Measurements from ENCODE around the gene NUDT7. TPM values are rescaled to one million over a fixed set of nuclear protein-coding genes. Genes with fewer than 3 reads are reported as not detected.

Gene NUDT7
- polyA plus RNA-seq (ENCODE audit: insufficient read length in 4 of 4) = 10 to 100 TPM in 3 of 4 donors, 1 to 10 TPM in 1; 9.6 to 13.4 (median 11.4) TPM

DNA sequence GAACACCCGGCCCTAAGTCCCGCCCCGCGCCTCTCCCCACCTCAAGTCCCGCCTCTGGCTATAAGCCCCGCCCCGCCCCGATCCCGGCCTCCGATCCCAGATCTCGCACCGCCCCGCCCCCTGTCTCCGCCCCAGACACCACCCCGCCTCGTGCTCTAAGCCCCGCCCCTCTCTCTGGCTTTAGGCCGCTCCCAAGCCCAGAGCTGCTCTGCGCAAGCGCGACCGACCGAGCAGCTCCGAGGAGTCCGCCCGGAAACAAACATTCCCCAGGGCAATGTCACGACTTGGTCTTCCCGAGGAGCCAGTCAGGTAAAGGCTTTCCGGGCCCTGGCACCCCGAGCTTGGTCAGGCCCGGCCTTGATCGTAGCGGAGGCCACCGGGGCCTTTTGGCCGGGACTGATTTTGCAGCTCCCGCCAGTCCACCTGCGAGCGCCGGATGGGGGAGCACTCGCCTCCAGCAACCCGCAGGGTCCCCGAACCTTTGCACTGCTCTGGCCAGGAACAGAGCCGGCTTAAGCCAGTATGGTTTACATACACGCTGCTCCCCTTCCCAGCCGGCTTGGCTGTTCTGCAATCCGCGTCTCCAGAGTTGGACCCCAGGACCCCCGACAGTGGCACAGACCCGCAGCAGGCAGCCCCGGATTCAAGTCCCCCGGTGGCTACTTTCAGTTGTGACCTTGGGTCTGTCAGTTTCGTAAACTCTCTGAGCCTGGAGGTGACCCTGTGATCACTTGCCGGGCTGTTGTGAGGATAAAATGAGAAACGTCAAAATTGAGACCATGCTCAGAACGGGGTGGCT is at the start of gene NUDT7:
Gene NUDT7 (plus strand): TSS at position 206 of the 799 bp plus-strand sequence. CDS start 69 bp downstream, at position 275.
- DNase-seq (ENCODE audit: low read depth in 4 of 4, low spot score in 2 of 4) = peak; percentile 81 to 93 (median 90)

DNA sequence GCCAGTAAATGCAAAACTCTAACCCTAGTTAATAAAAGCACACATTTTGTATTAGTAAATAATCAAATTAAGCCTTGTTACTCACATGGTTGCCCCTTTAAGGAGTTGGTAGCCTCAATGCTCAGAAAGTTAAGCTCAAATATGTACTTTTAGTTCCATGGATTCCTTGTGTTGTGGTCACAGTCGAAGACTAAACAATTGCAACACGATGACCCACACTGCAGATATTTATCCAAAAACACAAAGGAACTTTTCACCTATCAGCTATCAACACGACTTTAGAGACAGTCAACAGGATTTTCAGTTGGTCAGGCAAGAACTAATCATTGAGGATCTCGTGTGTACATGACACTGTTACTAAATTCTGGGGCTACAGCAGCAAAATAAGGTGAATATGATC is 47.4 kb upstream of the NUDT7 start:
- DNase-seq (ENCODE audit: low read depth in 4 of 4, low spot score in 2 of 4) = no peak

DNA sequence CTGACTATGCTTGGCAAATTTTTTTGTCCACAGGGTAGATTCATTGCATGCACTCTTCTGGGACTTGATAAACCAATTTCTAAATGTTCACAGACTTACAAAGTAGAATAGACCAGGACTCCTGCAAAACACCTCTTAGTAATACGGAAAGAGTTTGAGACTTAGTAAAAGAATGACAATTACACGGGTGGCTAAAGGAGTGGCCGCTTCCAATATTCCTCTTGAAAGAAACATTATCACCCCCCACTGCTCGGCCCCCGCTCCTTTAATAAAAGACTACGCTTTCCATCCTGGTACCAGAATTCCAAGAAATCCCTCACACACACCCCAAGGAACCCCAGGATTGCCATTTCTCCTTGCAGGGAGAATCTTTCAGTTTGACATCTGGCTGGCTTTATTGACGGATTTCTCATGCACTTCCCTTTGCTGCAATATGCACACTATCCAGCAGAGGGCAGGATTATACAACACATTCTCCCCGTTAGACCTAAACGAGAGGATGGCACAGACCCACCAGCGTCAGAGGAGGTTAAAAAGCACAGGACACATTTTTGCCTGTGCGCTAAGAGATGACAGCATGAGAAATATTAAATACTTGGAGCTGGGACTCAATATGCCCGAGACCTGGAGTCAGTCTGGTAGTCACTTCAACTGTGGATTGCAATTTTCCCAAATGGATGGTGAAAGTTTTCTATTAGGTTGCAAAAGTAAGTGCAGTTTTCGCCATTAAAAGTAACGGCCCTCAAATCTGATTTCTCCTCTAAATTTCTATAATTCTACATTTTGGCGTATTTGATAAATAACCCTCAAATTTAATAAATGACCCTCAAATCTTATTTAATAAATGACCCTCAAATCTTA is 46.6 kb upstream of the NUDT7 start:
- peak; percentile 41 to 73 (median 50) for DNase-seq (ENCODE audit: low read depth in 4 of 4, low spot score in 2 of 4)

DNA sequence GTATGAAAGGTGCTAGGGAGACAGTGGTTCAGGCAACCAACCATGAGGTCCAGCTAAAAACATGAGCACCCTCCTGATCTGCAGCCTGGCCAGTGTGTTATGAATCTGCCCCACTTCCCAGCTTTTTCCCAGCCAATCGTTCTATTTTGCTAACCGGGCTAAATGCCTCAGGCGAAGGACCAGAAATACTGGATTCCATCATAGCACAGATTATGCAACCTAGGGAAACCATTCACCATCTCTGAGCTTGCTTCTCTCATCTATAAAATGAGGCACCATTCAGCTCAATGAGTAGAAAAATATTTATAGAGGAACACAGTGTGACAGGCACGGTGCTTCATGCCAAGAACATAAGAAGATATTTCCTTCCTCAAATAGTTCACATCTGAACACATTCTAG is 45.2 kb upstream of the NUDT7 start:
- no peak for DNase-seq (ENCODE audit: low read depth in 4 of 4, low spot score in 2 of 4)

DNA sequence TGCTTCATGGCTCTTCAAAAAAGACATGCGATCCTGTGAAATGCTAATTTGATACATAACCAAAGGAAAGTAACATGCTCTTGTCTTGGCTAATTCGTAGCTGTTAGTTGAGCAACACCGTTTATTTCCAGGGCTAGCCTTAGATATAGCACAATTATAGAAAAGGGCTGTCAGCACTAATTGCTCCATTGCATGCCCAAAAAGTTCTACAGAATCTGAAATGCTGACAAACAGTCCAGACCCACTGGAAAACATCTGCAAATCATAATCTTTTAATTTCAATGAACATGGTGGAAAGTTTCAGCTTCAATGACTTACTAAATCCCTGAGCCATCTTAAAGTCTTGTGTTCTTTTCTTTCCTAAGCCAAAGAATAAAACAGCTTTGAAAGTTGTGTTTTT is 42.9 kb upstream of the NUDT7 start:
- no peak for DNase-seq (ENCODE audit: low read depth in 4 of 4, low spot score in 2 of 4)

DNA sequence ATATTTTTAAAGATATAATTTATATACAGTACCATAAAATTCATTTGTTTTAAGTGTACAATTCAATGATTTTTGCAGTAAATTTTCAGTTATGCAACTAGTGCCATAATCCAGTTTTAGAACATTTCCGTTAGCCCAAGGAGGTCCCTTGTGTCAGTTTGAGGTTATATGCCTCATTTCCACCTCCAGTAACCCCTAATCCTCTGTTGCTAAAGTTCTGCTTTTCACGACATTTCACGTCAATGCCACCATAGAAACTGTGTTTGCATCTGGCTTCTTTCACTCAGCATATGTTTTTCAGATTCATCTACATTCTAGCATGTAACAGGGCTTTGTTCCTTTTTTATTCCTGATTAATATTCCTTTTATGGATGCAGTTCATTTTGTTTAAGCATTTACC is 42.4 kb upstream of the NUDT7 start:
- no peak for DNase-seq (ENCODE audit: low read depth in 4 of 4, low spot score in 2 of 4)

DNA sequence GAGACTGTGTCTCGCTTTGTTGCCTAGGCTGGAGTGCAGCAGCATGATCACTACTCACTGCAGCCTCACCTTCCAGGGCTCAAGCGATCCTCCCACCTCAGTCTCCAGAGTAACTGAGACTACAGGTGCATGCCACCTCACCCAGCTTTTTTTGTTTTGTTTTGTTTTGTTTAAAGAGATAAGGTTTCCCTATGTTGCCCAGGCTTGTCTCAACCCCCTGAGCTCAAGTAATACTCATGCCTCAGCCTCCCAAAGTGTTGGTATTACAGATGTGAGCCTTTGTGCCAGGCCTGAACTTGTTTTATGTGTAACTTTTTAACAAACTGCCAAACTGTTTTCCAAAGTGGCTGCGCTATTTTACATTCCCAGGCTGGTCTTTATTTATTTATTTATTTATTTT is 41.8 kb upstream of the NUDT7 start:
- DNase-seq (ENCODE audit: low read depth in 4 of 4, low spot score in 2 of 4) = no peak

DNA sequence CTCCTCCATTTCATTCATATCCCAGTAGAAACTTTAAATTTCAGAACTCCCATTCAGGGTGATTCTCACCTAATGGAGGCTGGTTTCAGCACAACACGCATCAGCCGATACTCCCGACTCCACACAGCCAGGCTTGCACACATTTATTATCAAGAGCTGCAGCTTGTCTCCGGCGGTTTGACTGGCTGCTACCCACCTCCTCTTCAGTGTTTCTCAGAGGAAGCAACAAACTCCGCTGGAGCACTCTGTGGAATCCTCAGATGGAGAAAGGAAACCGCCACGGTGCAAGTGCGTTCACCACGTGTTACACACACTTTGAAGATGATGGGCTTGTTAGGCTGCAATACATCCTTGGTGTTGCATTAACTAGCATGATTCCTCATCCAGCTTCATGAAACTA is 39.7 kb upstream of the NUDT7 start:
- DNase-seq (ENCODE audit: low read depth in 4 of 4, low spot score in 2 of 4) = no peak

DNA sequence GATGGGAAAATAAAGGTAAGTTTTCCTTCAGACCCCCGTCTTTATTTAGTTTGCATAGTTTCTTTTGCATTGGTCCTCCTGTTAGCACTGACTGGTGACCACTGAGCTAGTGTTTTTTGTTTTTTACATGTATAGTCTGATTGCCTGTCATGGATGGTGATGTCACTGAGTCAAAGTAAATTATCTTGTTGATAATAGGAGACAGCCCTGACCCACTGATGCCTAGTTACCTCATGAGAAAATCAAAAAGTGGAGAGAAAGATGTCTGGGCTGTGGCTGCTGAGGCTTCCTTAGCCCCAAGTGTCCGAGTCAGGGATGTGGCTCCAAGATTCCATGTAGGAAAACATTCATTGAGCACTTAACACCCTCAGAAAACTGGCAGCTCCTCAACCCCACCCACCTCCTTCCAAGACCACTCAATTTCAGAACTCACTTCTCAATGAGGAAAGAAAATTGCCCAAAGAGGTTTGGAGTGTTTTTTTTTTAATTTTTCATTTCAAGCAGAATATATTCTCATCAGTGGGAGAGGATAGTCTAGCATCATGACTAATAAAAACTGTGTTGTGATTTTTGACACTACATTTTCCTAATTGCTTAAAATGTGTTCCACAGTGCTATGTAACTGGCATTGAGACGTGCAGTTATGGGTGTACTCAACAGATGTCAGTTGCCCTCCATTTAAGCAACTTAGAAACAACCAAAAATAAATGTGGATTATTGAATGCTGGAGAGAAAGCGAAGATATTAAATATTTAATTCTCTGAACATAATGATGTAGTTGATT is 38.7 kb upstream of the NUDT7 start:
- no peak for DNase-seq (ENCODE audit: low read depth in 4 of 4, low spot score in 2 of 4)

DNA sequence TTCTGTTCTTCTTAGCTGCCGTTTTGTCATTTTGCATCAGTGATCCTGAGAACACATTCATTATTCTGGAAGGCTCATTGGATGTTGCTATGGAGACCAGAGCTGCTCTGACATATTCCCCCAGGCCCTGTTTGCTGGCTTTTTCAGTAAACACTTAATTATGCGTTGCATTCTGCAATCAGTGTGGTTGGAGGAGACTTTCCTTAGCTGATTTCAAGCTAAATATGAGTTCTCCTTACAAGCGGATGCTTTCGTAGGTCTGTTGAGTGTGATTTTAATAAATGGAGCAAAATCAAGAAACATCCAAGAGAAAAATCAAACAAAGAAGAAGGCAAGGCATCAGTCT is 38.2 kb upstream of the NUDT7 start:
- DNase-seq (ENCODE audit: low read depth in 4 of 4, low spot score in 2 of 4) = no peak

DNA sequence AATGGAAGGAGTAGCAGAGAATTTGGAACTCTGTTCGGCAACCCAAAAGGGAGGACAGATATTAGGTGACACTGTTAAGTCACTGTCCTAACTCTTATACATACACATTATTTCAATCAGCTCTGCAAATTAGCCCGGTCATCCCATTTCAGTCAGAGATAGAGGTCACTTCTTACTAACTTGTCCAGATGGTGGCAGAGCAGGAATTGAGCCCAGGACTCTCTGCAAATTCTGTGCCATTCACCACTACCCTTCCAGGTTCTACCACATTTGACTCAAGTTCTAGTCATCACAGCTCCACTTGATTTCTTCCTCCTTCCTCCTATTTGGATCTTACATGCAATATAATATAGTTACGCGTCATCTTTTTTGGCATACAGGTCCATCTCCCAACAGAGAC is 35.9 kb upstream of the NUDT7 start:
- DNase-seq (ENCODE audit: low read depth in 4 of 4, low spot score in 2 of 4) = no peak

DNA sequence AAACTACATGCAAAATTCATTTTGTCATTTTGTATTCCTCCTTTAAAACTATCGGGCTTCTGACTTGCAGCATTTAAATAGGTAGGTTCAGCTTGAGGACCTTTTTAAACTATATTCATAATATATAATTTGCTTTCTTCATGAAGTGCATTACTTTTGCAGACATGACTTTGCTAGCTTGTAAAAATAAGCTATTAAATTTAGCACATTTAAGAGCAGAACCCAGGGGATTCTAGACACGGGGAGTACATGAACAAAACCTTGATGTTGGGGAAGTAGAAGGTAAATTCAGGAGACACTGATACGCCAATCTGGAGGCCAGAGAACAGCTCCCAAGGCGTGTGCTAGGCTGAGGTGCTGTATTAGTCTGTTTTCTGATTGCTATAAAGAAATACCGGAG is 32.3 kb upstream of the NUDT7 start:
- DNase-seq (ENCODE audit: low read depth in 4 of 4, low spot score in 2 of 4) = no peak

DNA sequence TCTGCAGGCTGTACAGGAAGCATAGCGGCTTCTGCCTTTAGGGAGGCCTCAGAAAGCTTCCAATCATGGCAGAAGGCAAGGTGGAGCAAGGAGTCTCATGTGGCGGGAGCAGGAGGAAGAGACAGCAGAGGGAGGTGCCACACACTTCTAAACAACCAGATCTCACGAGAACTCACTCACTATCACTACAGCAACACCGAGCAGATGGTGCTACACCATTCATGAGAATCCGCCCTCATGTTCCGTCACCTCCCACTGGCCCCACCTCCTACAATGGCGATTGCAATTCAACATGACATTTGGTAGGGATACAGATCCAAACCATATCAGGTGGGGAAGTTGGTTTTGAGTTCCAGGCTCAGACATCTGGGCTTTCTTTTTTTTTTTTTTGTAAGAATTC is 31.9 kb upstream of the NUDT7 start:
- no peak for DNase-seq (ENCODE audit: low read depth in 4 of 4, low spot score in 2 of 4)

DNA sequence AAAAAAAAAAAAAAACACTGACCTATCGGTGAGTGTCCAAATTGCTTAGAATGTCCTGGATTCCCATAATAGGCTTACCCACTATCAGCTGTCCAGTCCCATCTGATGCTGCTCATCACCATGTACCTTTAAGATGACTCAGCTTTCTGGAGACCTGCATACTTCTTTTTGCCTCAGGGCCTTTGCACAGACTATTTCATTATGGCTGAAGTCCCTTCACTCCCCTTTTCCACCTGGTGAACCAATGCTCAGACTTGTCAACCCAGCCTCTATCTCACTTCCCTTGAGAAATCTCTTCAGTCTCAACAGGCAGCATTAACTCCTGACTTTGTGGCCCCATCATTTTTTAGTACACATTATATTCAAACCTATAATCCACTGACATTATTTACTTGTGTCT is 29.7 kb upstream of the NUDT7 start:
- no peak for DNase-seq (ENCODE audit: low read depth in 4 of 4, low spot score in 2 of 4)

DNA sequence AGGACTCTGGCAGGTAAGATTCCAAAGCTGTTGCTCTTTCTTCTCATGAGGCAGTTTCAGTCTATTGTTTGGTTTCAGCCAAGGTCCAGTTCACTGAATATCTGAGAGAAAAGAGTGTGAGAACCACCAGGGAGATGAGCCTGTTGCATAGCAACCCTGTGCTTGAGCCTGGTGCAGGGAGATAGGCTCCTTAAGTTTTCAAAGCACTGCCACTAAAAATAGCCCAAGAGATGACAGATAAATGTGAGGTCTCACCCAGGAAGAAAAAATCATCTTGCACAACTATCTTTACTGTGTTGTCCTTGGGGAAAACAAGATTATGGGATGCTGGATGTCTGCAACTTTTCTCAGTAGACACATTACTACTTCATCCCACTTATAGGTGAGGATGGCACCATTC is 26.2 kb upstream of the NUDT7 start:
- no peak for DNase-seq (ENCODE audit: low read depth in 4 of 4, low spot score in 2 of 4)

DNA sequence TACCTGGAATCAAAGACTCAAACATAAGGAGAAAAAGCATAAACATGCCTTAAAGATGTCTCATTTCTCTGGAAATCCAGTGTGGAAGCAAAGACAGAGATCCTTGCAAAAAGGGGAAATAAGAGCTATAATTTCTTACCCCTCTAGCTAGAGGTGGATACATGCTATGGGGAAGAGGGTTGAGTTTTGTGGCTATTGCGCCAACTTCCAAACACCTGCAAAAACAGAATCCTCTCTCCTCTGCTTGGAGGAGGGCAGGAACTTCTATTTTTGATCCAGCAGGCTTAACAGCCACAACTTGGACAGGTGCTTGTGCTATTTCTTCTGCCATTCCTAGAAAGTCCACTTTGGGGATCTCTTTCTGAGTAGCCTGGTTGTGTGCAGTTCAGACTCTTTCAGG is 21.5 kb upstream of the NUDT7 start:
- DNase-seq (ENCODE audit: low read depth in 4 of 4, low spot score in 2 of 4) = no peak

DNA sequence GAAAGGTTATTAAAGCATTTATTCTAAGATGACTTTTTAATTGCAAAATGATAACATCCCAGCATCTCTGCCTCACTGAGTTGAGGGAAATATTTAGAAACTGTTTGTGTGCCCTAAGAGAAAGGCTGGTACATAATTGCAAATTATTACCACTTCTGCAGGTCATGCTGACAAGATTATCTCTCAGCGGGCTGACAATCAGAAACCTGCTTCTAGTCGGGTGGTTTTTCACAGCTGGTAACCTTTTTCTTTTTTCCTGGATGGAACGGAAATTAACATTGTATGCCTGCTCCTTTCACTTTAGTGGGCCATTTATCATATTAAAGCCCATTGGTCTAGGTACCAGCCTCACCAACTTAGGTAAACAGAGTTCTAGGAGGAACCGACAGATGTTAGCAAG is 17.0 kb upstream of the NUDT7 start:
- no peak for DNase-seq (ENCODE audit: low read depth in 4 of 4, low spot score in 2 of 4)

DNA sequence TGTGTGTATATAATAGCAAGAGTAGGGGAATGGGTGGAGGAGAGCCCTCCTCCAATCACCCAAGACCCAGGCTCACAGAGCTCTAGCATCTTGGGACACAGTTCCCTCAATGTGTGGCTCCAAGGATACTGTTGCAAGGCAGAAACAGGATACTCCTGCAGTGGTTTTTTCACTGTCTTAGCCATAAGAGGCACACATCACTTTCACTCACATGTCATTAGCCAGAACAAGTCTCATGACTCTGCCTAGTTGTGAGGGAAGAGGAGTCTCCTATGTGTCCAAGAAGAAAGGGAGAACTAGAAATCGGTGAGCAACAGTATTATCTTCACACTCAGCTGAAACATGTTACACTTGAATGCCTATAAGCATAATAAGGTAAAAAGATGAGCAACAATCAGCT is 11.1 kb upstream of the NUDT7 start:
- no peak for DNase-seq (ENCODE audit: low read depth in 4 of 4, low spot score in 2 of 4)

DNA sequence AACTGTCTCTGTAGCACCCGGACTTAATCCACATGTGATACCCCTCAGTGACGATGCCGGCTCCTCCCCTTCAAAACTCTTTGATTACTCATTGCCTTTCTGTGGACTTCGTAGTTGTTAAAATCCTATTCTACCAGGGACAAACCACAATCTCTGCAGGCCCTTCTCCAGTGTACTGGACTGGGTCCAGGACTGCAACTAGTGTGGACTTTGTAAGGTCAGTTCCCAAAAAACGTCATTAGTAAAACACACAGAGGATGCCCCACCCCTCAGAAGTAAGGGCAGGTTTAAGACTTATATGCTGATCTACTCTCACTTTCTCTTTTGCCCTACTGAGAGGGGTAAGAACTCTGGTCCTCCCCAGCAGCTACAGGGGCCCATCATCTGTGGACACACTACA is 10.5 kb upstream of the NUDT7 start:
- DNase-seq (ENCODE audit: low read depth in 4 of 4, low spot score in 2 of 4) = no peak

DNA sequence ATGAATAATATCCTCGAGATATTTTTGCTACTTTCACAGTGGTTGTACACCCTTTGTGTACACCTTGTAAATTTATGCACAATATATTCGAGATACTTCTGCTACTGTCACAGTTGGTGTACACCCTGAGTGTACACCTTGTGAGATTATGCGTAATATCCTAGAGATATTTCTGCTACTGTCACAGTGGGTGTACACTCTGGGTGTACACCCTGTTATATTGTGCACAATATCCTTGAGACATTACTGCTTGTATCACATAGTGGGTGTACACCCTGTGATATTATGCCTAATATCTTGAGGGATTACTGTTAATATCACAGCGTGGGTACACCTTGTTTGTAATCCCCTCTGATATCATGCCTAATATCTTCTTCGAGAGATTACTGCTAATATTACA is 7.2 kb upstream of the NUDT7 start:
- DNase-seq (ENCODE audit: low read depth in 4 of 4, low spot score in 2 of 4) = no peak

DNA sequence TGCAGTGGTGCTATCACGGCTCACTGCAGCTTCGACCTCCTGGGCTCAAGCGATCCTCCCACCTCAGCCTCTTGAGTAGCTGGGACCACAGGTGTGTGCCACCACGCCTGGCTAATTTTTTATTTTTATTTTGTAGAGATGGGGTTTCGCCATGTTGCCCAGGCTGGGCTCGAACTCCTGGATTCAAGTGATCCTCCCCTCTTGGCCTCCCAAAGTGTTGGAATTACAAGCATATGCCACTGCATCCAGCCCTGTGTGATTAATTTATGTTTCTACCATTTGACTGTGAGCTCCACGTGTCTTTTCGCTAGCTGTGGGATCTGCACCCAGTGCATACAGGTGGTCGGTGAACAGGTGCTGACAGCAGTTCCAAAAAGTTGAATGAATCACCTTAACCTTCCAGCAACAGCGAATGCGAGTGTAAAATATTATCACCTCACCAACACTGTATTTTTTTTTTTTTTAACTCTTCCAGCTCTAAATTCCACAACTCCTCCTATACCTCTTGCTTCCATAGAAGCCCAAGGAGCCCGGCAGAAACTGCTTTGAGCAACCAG is 484 bp upstream of the NUDT7 start:
- no peak for DNase-seq (ENCODE audit: low read depth in 4 of 4, low spot score in 2 of 4)
